ENCODE data around the gene KCNQ1. TPM values are rescaled to one million over a fixed set of nuclear protein-coding genes. Genes with fewer than 3 reads are reported as not detected.

The KCNQ1 gene
- total RNA-seq, 1 experiment from 2014 or later: 2.5 TPM

DNA sequence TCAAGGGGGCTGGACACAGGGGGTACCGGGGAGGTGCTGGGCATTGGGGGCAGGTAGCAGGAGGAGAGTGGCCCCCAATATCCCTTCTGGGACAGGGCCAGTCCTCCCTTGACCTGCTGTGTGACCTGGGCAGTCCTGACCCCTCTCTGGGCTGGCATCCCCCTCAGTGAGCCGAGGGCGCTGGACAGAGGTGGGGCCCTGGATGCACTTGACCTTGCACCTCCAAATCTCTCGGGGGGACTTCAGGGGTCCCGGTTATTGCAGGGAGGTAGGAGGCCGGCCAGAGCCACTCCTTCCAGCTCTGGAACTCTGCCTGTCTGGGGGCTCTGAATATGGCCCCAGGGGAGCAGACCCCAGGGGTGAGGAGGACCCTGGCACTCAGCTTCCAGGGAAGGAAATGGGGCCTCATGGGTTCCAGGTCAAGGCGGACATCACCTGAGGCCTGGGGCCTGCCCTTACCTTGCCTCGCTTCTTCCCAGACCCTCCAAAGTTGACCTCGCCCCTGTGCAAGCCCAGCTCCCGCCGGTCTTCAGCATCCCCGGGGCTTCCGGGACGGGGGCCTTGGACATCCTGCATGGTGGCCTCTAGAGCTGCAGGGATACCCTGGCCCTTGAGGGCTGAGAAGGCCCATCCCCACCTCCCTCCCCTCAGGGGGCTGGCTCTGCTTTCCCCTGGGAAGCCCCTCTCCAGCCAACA lies 22.2 kb upstream of the KCNQ1 start:
- no peak for ATAC-seq
- CTCF ChIA-PET: interaction anchor here (1.4 to 7.6 kb wide), 3 partner anchors 110 to 465 kb away, joined by 4 to 398 read pairs (median 82); partner anchors contain the start of genes C11orf21 and TSPAN32

More for the DNA sequence above, 22.2 kb upstream of the KCNQ1 start:
- DNase-seq (ENCODE audit: low spot score): no peak
- no peaks in the 10 kb centered on the region for H3K36me3 Mint-ChIP-seq
- POLR2A ChIA-PET: no interaction called here
- no peaks in the 10 kb centered on the region for H3K4me1 Mint-ChIP-seq
- no peak overlapping the region for H3K4me3 Mint-ChIP-seq
- H3K27me3 Mint-ChIP-seq (ENCODE audit: low read depth): peaks cover 4% of the 10 kb centered on the region
- no peak overlapping the region for H3K27ac Mint-ChIP-seq
- TF ChIP-seq, protein P1, sequence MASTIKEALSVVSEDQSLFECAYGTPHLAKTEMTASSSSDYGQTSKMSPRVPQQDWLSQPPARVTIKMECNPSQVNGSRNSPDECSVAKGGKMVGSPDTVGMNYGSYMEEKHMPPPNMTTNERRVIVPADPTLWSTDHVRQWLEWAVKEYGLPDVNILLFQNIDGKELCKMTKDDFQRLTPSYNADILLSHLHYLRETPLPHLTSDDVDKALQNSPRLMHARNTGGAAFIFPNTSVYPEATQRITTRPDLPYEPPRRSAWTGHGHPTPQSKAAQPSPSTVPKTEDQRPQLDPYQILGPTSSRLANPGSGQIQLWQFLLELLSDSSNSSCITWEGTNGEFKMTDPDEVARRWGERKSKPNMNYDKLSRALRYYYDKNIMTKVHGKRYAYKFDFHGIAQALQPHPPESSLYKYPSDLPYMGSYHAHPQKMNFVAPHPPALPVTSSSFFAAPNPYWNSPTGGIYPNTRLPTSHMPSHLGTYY (CRISPR knock-in tag; IDR thresholded peaks at IDR 0.05): no peak
- TF ChIP-seq GABPB1 (CRISPR knock-in tag; IDR thresholded peaks at IDR 0.05): no peak
- TF ChIP-seq JUN (CRISPR knock-in tag; IDR thresholded peaks at IDR 0.05): no peak
- no peak for TF ChIP-seq GTF2I (CRISPR knock-in tag; conservative IDR thresholded peaks at IDR 0.05)
- TF ChIP-seq NR2C2 (CRISPR knock-in tag; IDR thresholded peaks at IDR 0.05): no peak
- TF ChIP-seq, protein P2, sequence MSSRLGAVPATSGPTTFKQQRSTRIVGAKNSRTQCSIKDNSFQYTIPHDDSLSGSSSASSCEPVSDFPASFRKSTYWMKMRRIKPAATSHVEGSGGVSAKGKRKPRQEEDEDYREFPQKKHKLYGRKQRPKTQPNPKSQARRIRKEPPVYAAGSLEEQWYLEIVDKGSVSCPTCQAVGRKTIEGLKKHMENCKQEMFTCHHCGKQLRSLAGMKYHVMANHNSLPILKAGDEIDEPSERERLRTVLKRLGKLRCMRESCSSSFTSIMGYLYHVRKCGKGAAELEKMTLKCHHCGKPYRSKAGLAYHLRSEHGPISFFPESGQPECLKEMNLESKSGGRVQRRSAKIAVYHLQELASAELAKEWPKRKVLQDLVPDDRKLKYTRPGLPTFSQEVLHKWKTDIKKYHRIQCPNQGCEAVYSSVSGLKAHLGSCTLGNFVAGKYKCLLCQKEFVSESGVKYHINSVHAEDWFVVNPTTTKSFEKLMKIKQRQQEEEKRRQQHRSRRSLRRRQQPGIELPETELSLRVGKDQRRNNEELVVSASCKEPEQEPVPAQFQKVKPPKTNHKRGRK (CRISPR knock-in tag; IDR thresholded peaks at IDR 0.05; ENCODE audit: borderline replicate concordance): no peak
- TF ChIP-seq, protein P3, sequence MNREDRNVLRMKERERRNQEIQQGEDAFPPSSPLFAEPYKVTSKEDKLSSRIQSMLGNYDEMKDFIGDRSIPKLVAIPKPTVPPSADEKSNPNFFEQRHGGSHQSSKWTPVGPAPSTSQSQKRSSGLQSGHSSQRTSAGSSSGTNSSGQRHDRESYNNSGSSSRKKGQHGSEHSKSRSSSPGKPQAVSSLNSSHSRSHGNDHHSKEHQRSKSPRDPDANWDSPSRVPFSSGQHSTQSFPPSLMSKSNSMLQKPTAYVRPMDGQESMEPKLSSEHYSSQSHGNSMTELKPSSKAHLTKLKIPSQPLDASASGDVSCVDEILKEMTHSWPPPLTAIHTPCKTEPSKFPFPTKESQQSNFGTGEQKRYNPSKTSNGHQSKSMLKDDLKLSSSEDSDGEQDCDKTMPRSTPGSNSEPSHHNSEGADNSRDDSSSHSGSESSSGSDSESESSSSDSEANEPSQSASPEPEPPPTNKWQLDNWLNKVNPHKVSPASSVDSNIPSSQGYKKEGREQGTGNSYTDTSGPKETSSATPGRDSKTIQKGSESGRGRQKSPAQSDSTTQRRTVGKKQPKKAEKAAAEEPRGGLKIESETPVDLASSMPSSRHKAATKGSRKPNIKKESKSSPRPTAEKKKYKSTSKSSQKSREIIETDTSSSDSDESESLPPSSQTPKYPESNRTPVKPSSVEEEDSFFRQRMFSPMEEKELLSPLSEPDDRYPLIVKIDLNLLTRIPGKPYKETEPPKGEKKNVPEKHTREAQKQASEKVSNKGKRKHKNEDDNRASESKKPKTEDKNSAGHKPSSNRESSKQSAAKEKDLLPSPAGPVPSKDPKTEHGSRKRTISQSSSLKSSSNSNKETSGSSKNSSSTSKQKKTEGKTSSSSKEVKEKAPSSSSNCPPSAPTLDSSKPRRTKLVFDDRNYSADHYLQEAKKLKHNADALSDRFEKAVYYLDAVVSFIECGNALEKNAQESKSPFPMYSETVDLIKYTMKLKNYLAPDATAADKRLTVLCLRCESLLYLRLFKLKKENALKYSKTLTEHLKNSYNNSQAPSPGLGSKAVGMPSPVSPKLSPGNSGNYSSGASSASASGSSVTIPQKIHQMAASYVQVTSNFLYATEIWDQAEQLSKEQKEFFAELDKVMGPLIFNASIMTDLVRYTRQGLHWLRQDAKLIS (CRISPR knock-in tag; IDR thresholded peaks at IDR 0.05; ENCODE audit: borderline replicate concordance): no peak
- no peak for TF ChIP-seq GRHL2 (CRISPR knock-in tag; IDR thresholded peaks at IDR 0.05; ENCODE audit: insufficient replicate concordance, severe bottlenecking)
- no peak for TF ChIP-seq SP1 (CRISPR knock-in tag; conservative IDR thresholded peaks at IDR 0.05)
- TF ChIP-seq, protein P4, sequence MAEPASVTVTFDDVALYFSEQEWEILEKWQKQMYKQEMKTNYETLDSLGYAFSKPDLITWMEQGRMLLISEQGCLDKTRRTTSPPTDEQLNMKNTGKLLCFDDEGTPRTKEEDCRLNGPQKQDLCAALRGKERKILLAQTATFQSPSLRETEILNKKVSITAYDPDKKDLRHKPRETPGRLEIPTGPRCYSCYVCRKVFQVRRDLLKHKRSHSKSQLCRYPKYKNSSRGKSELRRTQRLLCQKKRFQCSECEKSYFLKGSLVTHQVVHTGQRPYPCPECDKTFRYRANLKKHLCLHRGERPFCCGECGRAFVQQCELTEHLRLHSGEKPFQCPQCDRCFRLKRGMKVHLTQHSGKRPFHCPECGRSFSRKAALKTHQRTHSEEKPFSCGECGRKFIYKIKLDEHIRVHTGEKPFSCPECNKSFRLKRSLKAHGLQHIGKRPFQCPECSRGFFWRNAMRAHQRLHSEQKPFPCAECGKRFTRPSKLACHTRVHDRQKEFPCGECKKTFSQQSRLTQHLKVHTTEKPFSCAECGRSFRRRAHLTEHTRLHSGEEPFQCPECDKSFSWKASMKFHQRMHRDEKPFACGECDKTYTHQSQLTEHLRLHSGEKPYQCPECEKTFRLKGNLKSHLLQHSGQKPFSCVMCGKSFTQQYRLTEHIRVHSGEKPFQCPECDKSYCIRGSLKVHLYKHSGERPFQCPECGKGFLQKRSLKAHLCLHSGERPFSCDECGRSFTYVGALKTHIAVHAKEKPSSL (CRISPR knock-in tag; conservative IDR thresholded peaks at IDR 0.05): no peak
- no peak for TF ChIP-seq MXD4 (CRISPR knock-in tag; IDR thresholded peaks at IDR 0.05; ENCODE audit: borderline replicate concordance)
- TF ChIP-seq JAZF1 (CRISPR knock-in tag; IDR thresholded peaks at IDR 0.05): no peak
- no peak for TF ChIP-seq ZNF219 (CRISPR knock-in tag; IDR thresholded peaks at IDR 0.05; ENCODE audit: borderline replicate concordance)
- no peak for TF ChIP-seq RORB (CRISPR knock-in tag; IDR thresholded peaks at IDR 0.05)
- TF ChIP-seq, protein P5, sequence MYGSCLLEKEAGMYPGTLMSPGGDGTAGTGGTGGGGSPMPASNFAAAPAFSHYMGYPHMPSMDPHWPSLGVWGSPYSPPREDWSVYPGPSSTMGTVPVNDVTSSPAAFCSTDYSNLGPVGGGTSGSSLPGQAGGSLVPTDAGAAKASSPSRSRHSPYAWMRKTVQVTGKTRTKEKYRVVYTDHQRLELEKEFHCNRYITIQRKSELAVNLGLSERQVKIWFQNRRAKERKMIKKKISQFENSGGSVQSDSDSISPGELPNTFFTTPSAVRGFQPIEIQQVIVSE (CRISPR knock-in tag; IDR thresholded peaks at IDR 0.05; ENCODE audit: borderline replicate concordance): no peak
- TF ChIP-seq, protein P6, sequence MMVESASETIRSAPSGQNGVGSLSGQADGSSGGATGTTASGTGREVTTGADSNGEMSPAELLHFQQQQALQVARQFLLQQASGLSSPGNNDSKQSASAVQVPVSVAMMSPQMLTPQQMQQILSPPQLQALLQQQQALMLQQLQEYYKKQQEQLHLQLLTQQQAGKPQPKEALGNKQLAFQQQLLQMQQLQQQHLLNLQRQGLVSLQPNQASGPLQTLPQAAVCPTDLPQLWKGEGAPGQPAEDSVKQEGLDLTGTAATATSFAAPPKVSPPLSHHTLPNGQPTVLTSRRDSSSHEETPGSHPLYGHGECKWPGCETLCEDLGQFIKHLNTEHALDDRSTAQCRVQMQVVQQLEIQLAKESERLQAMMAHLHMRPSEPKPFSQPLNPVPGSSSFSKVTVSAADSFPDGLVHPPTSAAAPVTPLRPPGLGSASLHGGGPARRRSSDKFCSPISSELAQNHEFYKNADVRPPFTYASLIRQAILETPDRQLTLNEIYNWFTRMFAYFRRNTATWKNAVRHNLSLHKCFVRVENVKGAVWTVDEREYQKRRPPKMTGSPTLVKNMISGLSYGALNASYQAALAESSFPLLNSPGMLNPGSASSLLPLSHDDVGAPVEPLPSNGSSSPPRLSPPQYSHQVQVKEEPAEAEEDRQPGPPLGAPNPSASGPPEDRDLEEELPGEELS (CRISPR knock-in tag; IDR thresholded peaks at IDR 0.05): no peak
- TF ChIP-seq, protein P7, sequence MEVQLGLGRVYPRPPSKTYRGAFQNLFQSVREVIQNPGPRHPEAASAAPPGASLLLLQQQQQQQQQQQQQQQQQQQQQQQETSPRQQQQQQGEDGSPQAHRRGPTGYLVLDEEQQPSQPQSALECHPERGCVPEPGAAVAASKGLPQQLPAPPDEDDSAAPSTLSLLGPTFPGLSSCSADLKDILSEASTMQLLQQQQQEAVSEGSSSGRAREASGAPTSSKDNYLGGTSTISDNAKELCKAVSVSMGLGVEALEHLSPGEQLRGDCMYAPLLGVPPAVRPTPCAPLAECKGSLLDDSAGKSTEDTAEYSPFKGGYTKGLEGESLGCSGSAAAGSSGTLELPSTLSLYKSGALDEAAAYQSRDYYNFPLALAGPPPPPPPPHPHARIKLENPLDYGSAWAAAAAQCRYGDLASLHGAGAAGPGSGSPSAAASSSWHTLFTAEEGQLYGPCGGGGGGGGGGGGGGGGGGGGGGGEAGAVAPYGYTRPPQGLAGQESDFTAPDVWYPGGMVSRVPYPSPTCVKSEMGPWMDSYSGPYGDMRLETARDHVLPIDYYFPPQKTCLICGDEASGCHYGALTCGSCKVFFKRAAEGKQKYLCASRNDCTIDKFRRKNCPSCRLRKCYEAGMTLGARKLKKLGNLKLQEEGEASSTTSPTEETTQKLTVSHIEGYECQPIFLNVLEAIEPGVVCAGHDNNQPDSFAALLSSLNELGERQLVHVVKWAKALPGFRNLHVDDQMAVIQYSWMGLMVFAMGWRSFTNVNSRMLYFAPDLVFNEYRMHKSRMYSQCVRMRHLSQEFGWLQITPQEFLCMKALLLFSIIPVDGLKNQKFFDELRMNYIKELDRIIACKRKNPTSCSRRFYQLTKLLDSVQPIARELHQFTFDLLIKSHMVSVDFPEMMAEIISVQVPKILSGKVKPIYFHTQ (CRISPR knock-in tag; IDR thresholded peaks at IDR 0.05): no peak
- TF ChIP-seq ATF1 (CRISPR knock-in tag; IDR thresholded peaks at IDR 0.05): no peak
- H3K9me3 Mint-ChIP-seq: no peaks in the 10 kb centered on the region

Measured in WTC11 (cell line).